MCF 10A (cell line): Measurements from ENCODE around the gene ZNF423. TPM values are rescaled to one million over a fixed set of nuclear protein-coding genes. Genes with fewer than 3 reads are reported as not detected.
"Not testable (repeated sequence)": the region's sequence is repeated elsewhere in the genome, so short reads cannot be mapped to it uniquely, and the experiment has no call there.

Source experiments
- BruUV-seq: library from RNA; stranded (reverse); fragments of 400-500 nt; replicated peaks from 2 replicates; lab custom pipeline; 2021; lab: Mats Ljungman, UMichigan
- CTCF ChIA-PET: fragments of 300-600 bp; sonication (Branson Sonifier 250); formaldehyde crosslinking; extraction: SDS; loops from one replicate; lab custom pipeline; 2021; ENCODE audit warnings: antibody characterized with exemption, inconsistent platforms; lab: Yijun Ruan, JAX
- POLR2A ChIA-PET: fragments of 300-600, 350-650 bp; sonication (Branson Sonifier 250); formaldehyde crosslinking; extraction: SDS; loops from one replicate; lab custom pipeline; 2020; ENCODE audit warnings: antibody characterized with exemption, inconsistent platforms; lab: Yijun Ruan, JAX
- DNase-seq: peaks from one replicate; pipeline ENCODE4 v3.0.0-alpha.2; 2018; ENCODE audit not compliant: unreplicated experiment
- H3K27ac Mint-ChIP-seq: one replicate; pipeline ENCODE4 v1.8.0; 2022; ENCODE audit warnings: mild to moderate bottlenecking, low read depth, mixed read lengths; ENCODE audit not compliant: unreplicated experiment
- H3K27me3 Mint-ChIP-seq: one replicate; pipeline ENCODE4 v1.8.0; 2022; ENCODE audit warnings: mixed read lengths; ENCODE audit not compliant: insufficient read depth, unreplicated experiment
- H3K36me3 Mint-ChIP-seq: one replicate; pipeline ENCODE4 v1.8.0; 2022; ENCODE audit warnings: mild to moderate bottlenecking, moderate library complexity, mixed read lengths; ENCODE audit not compliant: insufficient read depth, unreplicated experiment
- H3K4me1 Mint-ChIP-seq: one replicate; pipeline ENCODE4 v1.8.0; 2022; ENCODE audit warnings: mixed read lengths; ENCODE audit not compliant: insufficient read depth, unreplicated experiment
- H3K4me3 Mint-ChIP-seq: one replicate; pipeline ENCODE4 v1.8.0; 2022; ENCODE audit warnings: mild to moderate bottlenecking, moderate library complexity, mixed read lengths; ENCODE audit not compliant: unreplicated experiment
- H3K9me3 Mint-ChIP-seq: one replicate; pipeline ENCODE4 v1.8.0; 2022; ENCODE audit warnings: mixed read lengths; ENCODE audit not compliant: unreplicated experiment
- intact Hi-C: fragments of 100-400 bp; cut with micrococcal nuclease; formaldehyde crosslinking; loops from 2 replicates; pipeline ENCODE4 v1.14.1; 2022
- total RNA-seq: library from RNA; stranded (reverse); gene quantifications from 2 replicates; pipeline ENCODE4 v1.2.3, GENCODE V29; 2022
- TF ChIP-seq, protein P1 (sequence below): fragments of 200-600 bp; IDR thresholded peaks from one replicate; pipeline ENCODE4 v1.8.0; 2022; ENCODE audit warnings: antibody characterized with exemption, mild to moderate bottlenecking; ENCODE audit not compliant: unreplicated experiment

ZNF423 gene
- total RNA-seq, 1 experiment from 2014 or later = not detected

DNA sequence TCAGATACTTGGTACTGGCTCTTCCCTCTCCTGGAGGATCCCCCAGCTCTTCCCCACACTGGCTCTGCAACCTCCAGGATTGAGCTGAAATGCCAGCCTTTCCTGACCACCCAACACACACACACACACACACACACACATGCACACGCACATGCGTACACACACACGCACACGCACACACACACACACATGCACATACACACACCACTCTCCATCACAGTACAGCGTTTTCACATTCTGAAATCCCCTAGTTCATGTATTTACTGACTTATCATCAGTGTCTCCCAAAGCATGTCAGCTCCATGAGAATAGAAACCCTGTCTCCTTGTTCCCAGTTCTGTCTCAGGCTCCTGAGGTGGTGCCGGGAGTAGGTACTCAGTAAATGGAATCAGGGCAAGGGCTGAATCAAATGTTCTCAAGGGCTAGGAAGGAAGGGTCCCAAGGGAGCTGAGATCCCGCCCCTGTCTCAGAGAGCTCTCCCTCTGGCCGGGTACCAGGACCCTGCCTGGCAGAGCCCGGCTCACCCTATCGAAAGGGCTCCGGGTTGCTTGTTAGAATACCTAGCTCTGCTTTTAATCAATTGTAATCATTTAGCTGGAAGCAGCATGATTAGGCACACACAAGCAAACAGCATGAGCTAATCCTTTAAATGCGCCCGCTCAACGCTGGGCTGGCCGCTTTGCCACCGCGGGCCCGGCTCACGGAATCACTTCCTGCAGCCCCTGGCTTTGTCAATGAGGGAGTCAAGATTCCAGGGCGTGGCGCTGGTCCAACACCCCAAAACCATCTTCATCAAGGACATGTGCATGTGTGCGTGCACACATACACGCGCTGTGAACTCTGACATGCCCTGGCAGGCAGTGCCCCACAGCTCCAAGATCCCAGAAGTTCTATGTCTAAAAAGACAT lies 341.6 kb downstream of the ZNF423 start:
- H3K4me3 Mint-ChIP-seq = no peak overlapping the region
- H3K27me3 Mint-ChIP-seq = peaks cover 45% of the 10 kb centered on the region
- no peaks in the 10 kb centered on the region for H3K9me3 Mint-ChIP-seq
- TF ChIP-seq, protein P1, sequence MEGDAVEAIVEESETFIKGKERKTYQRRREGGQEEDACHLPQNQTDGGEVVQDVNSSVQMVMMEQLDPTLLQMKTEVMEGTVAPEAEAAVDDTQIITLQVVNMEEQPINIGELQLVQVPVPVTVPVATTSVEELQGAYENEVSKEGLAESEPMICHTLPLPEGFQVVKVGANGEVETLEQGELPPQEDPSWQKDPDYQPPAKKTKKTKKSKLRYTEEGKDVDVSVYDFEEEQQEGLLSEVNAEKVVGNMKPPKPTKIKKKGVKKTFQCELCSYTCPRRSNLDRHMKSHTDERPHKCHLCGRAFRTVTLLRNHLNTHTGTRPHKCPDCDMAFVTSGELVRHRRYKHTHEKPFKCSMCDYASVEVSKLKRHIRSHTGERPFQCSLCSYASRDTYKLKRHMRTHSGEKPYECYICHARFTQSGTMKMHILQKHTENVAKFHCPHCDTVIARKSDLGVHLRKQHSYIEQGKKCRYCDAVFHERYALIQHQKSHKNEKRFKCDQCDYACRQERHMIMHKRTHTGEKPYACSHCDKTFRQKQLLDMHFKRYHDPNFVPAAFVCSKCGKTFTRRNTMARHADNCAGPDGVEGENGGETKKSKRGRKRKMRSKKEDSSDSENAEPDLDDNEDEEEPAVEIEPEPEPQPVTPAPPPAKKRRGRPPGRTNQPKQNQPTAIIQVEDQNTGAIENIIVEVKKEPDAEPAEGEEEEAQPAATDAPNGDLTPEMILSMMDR = no peak
- no peaks in the 10 kb centered on the region for H3K4me1 Mint-ChIP-seq
- POLR2A ChIA-PET = no interaction called here
- intact Hi-C loops = no loop called here
- BruUV-seq = no TSS peak
- no peak for DNase-seq
- CTCF ChIA-PET = interaction anchor here (0.6 to 1.2 kb wide), 3 partner anchors 15 to 54 kb away, joined by 3 to 4 read pairs (median 3); no protein-coding TSS in a partner anchor
- no peaks in the 10 kb centered on the region for H3K36me3 Mint-ChIP-seq
- H3K27ac Mint-ChIP-seq = no peak overlapping the region

DNA sequence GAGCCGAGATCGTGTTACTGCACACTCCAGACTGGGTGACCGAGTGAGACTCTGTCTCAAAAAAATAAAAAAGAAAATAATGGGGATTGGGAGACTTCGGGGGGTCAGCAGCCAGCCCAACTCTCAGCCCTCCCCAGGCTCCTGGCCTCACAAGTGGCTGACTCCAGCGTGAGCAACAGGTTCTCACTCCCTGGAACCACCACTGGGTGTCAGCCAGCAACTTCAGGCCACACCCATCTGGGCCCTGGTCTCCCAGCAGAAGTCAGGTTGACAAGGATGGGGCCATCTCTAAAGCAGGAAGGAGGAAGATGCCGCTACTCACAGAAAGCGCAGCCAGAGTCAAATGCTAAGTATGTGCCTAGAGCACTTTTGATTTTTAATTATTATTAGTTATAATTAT lies 342.9 kb downstream of the ZNF423 start:
- intact Hi-C loops = no loop called here
- no peaks in the 10 kb centered on the region for H3K9me3 Mint-ChIP-seq
- ChIA-PET CTCF (interaction anchor here (0.7 to 1.2 kb wide), 2 partner anchors 44 to 371 kb away, joined by 3 to 4 read pairs; no protein-coding TSS in a partner anchor), POLR2A (no interaction called here)
- H3K27me3 Mint-ChIP-seq = peaks cover 49% of the 10 kb centered on the region
- H3K27ac Mint-ChIP-seq = no peak overlapping the region
- no peaks in the 10 kb centered on the region for H3K4me1 Mint-ChIP-seq
- H3K36me3 Mint-ChIP-seq = no peaks in the 10 kb centered on the region
- DNase-seq = peak; percentile 18
- no TSS peak for BruUV-seq
- TF ChIP-seq, protein P1 = no peak
- H3K4me3 Mint-ChIP-seq = no peak overlapping the region

DNA sequence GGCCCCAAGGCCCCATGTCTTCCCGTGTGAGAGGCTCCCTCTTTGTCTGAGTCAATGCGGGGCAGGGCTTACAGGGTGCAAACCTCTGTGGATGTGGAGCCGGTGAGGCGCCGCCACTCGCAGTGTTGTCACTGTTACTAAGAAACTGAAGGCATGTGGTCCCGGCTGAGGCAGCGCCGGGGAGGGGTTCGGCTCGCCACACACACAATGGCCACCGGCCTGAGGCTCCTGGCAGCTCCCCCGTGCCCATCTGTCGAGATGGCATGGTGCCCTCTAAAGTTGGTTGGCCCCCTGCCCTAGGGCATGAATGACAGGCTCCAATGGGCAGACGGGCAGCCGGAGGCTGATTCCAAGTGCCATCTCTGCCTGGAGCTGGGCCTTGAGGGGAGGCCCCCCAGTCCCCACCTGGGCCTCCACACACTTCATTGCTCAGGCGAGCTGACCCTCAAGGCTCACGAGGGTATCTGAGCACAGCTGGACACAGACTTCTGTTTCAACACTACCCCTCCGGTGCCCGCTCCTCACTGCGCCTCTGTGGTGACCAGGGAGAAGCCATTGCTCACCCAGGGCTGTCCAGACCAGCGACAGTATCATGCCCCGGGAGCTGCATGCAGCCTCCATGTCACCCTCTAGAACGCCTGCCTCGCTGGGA lies 345.1 kb downstream of the ZNF423 start:
- POLR2A ChIA-PET = no interaction called here
- Mint-ChIP-seq H3K9me3 (peaks cover 11% of the 10 kb centered on the region), H3K27ac (no peak overlapping the region), H3K4me1 (no peaks in the 10 kb centered on the region), H3K36me3 (no peaks in the 10 kb centered on the region), H3K4me3 (no peak overlapping the region), H3K27me3 (peaks cover 41% of the 10 kb centered on the region)
- no peak for DNase-seq
- TF ChIP-seq, protein P1 = no peak
- BruUV-seq = no TSS peak
- CTCF ChIA-PET = interaction anchor here (0.5 to 1.0 kb wide), 5 partner anchors 12 to 103 kb away, joined by 3 to 5 read pairs (median 4); no protein-coding TSS in a partner anchor
- intact Hi-C loops = no loop called here

DNA sequence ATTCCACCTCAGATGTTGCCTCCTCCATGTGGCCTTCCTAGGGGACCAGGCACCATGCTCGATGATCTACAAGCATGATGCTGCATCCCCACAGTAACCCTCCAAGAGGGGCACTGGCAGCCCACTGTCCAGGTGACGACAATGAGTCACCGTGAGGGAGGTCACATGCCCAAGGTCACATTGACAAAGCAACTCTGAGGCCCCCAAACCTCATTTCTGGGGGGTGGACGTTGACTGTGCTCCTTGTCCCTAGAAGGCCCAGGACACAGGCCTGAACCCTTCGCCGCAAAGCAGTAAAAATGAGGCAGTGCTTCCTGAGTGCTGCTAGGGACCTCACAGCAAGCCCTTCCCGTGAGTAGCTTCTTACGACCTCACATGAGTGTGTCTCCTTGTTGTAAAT lies 345.8 kb downstream of the ZNF423 start:
- CTCF ChIA-PET = interaction anchor here (0.5 kb wide), 1 partner anchor 48 kb away, joined by 4 read pairs; no protein-coding TSS in a partner anchor
- no peak overlapping the region for H3K27ac Mint-ChIP-seq
- no peaks in the 10 kb centered on the region for H3K4me1 Mint-ChIP-seq
- H3K36me3 Mint-ChIP-seq = no peaks in the 10 kb centered on the region
- H3K9me3 Mint-ChIP-seq = peaks cover 13% of the 10 kb centered on the region
- POLR2A ChIA-PET = no interaction called here
- no peak for DNase-seq
- no TSS peak for BruUV-seq
- intact Hi-C loops = no loop called here
- H3K4me3 Mint-ChIP-seq = no peak overlapping the region
- H3K27me3 Mint-ChIP-seq = peaks cover 44% of the 10 kb centered on the region
- TF ChIP-seq, protein P1 = no peak

DNA sequence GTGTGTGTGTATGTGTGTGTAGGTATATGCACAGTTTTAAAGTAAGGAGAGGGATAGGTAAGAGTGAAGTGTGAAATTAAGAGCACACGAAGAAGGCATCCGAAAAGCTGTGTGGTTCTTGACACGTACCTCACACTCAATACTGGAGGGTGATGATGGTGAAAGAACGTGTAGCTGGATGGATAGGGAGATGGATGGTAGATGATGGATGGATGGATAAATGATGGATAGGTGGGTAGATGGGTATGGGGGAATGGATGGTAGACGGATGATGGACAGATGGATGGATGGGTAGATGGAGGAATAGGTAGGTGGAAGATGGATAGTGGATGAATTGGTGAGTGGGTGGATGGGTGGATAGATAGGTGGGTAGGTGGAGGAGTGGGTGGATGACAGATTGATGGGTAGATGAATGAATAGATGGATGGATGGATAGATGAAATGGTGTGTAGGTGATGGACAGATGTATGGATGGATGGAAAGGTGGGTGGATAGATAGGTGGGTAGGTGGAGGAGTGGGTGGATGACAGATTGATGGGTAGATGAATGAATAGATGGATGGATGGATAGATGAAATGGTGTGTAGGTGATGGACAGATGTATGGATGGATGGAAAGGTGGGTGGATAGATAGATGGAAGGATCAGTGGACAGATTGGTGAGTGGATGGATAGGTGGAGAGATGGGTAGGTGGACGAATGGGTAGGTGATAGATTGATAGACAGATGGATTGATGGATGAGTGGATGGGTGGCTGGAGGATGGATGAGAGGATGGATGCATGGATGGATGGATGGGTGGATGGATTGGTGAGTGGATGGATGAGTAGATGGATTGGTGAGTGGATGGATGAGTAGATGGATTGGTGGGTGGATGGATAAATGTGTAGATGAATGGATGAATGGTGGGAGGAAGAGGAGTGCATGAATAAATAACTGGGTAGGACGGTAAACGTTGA lies 349.6 kb downstream of the ZNF423 start:
- DNase-seq, POLR2A ChIA-PET, H3K4me3 Mint-ChIP-seq, BruUV-seq, H3K27ac Mint-ChIP-seq, H3K4me1 Mint-ChIP-seq, intact Hi-C loops, H3K36me3 Mint-ChIP-seq, CTCF ChIA-PET: not testable (repeated sequence)
- peaks cover 25% of the 10 kb centered on the region for H3K27me3 Mint-ChIP-seq
- peaks cover 13% of the 10 kb centered on the region for H3K9me3 Mint-ChIP-seq
